Liver (tissue), 9 donors: ENCODE results near the gene CARMIL3. TPM values are rescaled to one million over a fixed set of nuclear protein-coding genes. Genes with fewer than 3 reads are reported as not detected.

Experiments used
- DNase-seq: peaks from one replicate; pipeline ENCODE4 v3.0.0-alpha.2; 2017; ENCODE audit warnings: low spot score
- H3K27ac ChIP-seq, 2 donors: one replicate each; pipeline ENCODE4 v1.7.0; 2013; ENCODE audit warnings: inconsistent platforms in 2 of 2, low read length in 2 of 2, control low read depth in 1 of 2, low read depth in 1 of 2, mild to moderate bottlenecking in 1 of 2
- H3K27me3 ChIP-seq, 4 donors: one replicate each; pipeline versions ENCODE4 v1.6.1 to v1.7.0; 2013; ENCODE audit warnings: low read length in 3 of 4, inconsistent platforms in 1 of 4, mild to moderate bottlenecking in 1 of 4, moderate library complexity in 1 of 4; ENCODE audit not compliant: control insufficient read depth in 4 of 4, insufficient read depth in 4 of 4
- H3K36me3 ChIP-seq, 4 donors: one replicate each; pipeline versions ENCODE4 v1.6.1 to v1.7.0; 2013; ENCODE audit warnings: low read length in 3 of 4, mild to moderate bottlenecking in 3 of 4, low read depth in 1 of 4, moderate library complexity in 1 of 4; ENCODE audit not compliant: control insufficient read depth in 4 of 4, insufficient read depth in 3 of 4
- H3K4me1 ChIP-seq, 4 donors: one replicate each; pipeline versions ENCODE4 v1.6.1 to v1.7.0; 2013; ENCODE audit warnings: low read length in 3 of 4, mild to moderate bottlenecking in 3 of 4, moderate library complexity in 1 of 4; ENCODE audit not compliant: control insufficient read depth in 4 of 4, insufficient read depth in 4 of 4
- H3K4me3 ChIP-seq, 3 donors: one replicate each; pipeline versions ENCODE4 v1.6.1 to v1.7.0; 2013; ENCODE audit warnings: low read length in 3 of 3, control low read depth in 1 of 3, low read depth in 1 of 3, mild to moderate bottlenecking in 1 of 3
- H3K9ac ChIP-seq, 2 donors: one replicate each; pipeline ENCODE4 v1.7.0; 2013; ENCODE audit warnings: low read length in 2 of 2, mild to moderate bottlenecking in 2 of 2, moderate library complexity in 2 of 2, control low read depth in 1 of 2, low read depth in 1 of 2
- H3K9me3 ChIP-seq, 4 donors: one replicate each; pipeline versions ENCODE4 v1.6.1 to v1.7.0; 2013; ENCODE audit warnings: low read length in 3 of 4; ENCODE audit not compliant: control insufficient read depth in 4 of 4
- ATF3 ChIP-seq: IDR thresholded peaks from 2 replicates; pipeline ENCODE4 v1.6.1; 2016; ENCODE audit warnings: antibody characterized with exemption
- CTCF ChIP-seq: fragments of 150-350 bp; IDR thresholded peaks from 2 replicates; pipeline ENCODE4 v1.5.1; 2017; ENCODE audit warnings: improper control_type of control experiment, low read depth, low read length; ENCODE audit not compliant: missing input control
- FOXA1 ChIP-seq: IDR thresholded peaks from 2 replicates; pipeline ENCODE4 v1.6.1; 2016; ENCODE audit warnings: antibody characterized with exemption
- GABPA ChIP-seq, 2 donors: IDR thresholded peaks in 1 of 2; conservative IDR thresholded peaks in 1 of 2; 2 replicates each; pipeline ENCODE4 v1.6.1; 2016; ENCODE audit warnings: antibody characterized with exemption in 2 of 2, mild to moderate bottlenecking in 1 of 2, moderate library complexity in 1 of 2
- HNF4G ChIP-seq: IDR thresholded peaks from 2 replicates; pipeline ENCODE4 v1.6.1; 2016; ENCODE audit warnings: antibody characterized with exemption
- JUND ChIP-seq, 2 donors: IDR thresholded peaks; 2 replicates each; pipeline ENCODE4 v1.6.1; 2016; ENCODE audit warnings: antibody characterized with exemption in 2 of 2
- MAX ChIP-seq: IDR thresholded peaks from 2 replicates; pipeline ENCODE4 v1.6.1; 2016; ENCODE audit warnings: antibody characterized with exemption
- NR2F2 ChIP-seq: IDR thresholded peaks from 2 replicates; pipeline ENCODE4 v1.6.1; 2016; ENCODE audit warnings: antibody characterized with exemption
- REST ChIP-seq: IDR thresholded peaks from 2 replicates; pipeline ENCODE4 v1.6.1; 2016; ENCODE audit warnings: antibody characterized with exemption, mild to moderate bottlenecking
- TAF1 ChIP-seq: conservative IDR thresholded peaks from 2 replicates; pipeline ENCODE4 v1.6.1; 2016; ENCODE audit warnings: antibody characterized with exemption, mild to moderate bottlenecking
- YY1 ChIP-seq: IDR thresholded peaks from 2 replicates; pipeline ENCODE4 v1.6.1; 2016; ENCODE audit warnings: antibody characterized with exemption, mild to moderate bottlenecking
- WGBS: extraction: QIAGEN DNeasy Blood & Tissue Kit; methylation state at CpG from one replicate; pipeline ENCODE4 v1.1.7; 2013; 5-methylcytosine and 5-hydroxymethylcytosine counted together
- polyA plus RNA-seq, 2 donors: library from polyadenylated mRNA; stranded (reverse) in 1 of 2; unstranded in 1 of 2; fragments of 200-250 nt in 1 of 2; fragments of >200 nt in 1 of 2; fragmentation: Nextera tagmentation in 1 of 2; extraction: Ambion mirVana in 1 of 2; gene quantifications; one replicate each; pipeline versions ENCODE4 v1.2.1 to v1.2.3, GENCODE V29; 2013 to 2015
- total RNA-seq, 2 donors: library from RNA; depleted of rRNA; stranded (reverse); fragments of >200 nt; gene quantifications; one replicate each; pipeline ENCODE4 v1.2.3, GENCODE V29; 2014
- donor health status: healthy.
- donor health status: healthy.
- donor health status: healthy.
- donor health status: healthy.
- donor health status: healthy.

Gene CARMIL3
- total and polyA plus RNA-seq, 4 donors: 0.05 to 0.17 (median 0.17) TPM

- no peaks in the 10 kb centered on the region for H3K36me3 ChIP-seq
- WGBS: 96% methylated on average over 23 of the region's 23 CpGs
- H3K27me3 ChIP-seq: no peaks in the 10 kb centered on the region
- no peak overlapping the region for H3K4me3 ChIP-seq
- no peak for DNase-seq
- peaks cover 30 to 54% (median 48%) of the 10 kb centered on the region in 4 donors for H3K4me1 ChIP-seq
- no peak overlapping the region for H3K9ac ChIP-seq
- H3K27ac ChIP-seq: no peak overlapping the region
- H3K9me3 ChIP-seq: no peaks in the 10 kb centered on the region
- TF ChIP-seq MAX (no peak), FOXA1 (no peak), HNF4G (no peak), REST (no peak), CTCF (no peak), JUND (IDR thresholded peaks at IDR 0.05) (no peak), ATF3 (no peak), TAF1 (no peak), GABPA (IDR thresholded peaks at IDR 0.05 in 1 of 2, conservative IDR thresholded peaks at IDR 0.05 in 1 of 2) (no peak)
Observed at GRCh38 chr14:24077086-24077485, 25.3 kb downstream of the CARMIL3 start.

- TF ChIP-seq NR2F2 (no peak), GABPA (IDR thresholded peaks at IDR 0.05 in 1 of 2, conservative IDR thresholded peaks at IDR 0.05 in 1 of 2) (no peak)
- H3K27me3 ChIP-seq: no peaks in the 10 kb centered on the region
- H3K27ac ChIP-seq: no peak overlapping the region
- 95% methylated on average over 3 of the region's 3 CpGs for WGBS
- no peak overlapping the region for H3K4me3 ChIP-seq
- no peaks in the 10 kb centered on the region for H3K36me3 ChIP-seq
- no peak overlapping the region for H3K9ac ChIP-seq
- H3K9me3 ChIP-seq: no peaks in the 10 kb centered on the region
- H3K4me1 ChIP-seq: peaks cover 20 to 48% (median 40%) of the 10 kb centered on the region in 4 donors
- no peak for DNase-seq
Observed at GRCh38 chr14:24078146-24078545, 26.3 kb downstream of the CARMIL3 start.

- H3K27ac ChIP-seq: no peak overlapping the region
- no peaks in the 10 kb centered on the region for H3K9me3 ChIP-seq
- no peak overlapping the region for H3K4me3 ChIP-seq
- 94% methylated on average over 9 of the region's 9 CpGs for WGBS
- DNase-seq: no peak
- no peak for TF ChIP-seq JUND (IDR thresholded peaks at IDR 0.05)
- no peak for TF ChIP-seq YY1
- TF ChIP-seq REST: no peak
- no peak for TF ChIP-seq GABPA (IDR thresholded peaks at IDR 0.05 in 1 of 2, conservative IDR thresholded peaks at IDR 0.05 in 1 of 2)
- TF ChIP-seq NR2F2: no peak
- TF ChIP-seq TAF1: no peak
- TF ChIP-seq FOXA1: no peak
- H3K36me3 ChIP-seq: no peaks in the 10 kb centered on the region
- no peaks in the 10 kb centered on the region for H3K27me3 ChIP-seq
- H3K4me1 ChIP-seq: peaks cover 9 to 40% (median 30%) of the 10 kb centered on the region in 4 donors
- H3K9ac ChIP-seq: no peak overlapping the region
Observed at GRCh38 chr14:24079491-24080141, 27.8 kb downstream of the CARMIL3 start.
